Activated CD4-positive, alpha-beta memory T cell treated with anti-CD3 and anti-CD28 coated beads for 36 hours (primary cell): ENCODE measurements around the gene MAP4K1. TPM values are rescaled to one million over a fixed set of nuclear protein-coding genes. Genes with fewer than 3 reads are reported as not detected.
A peak's percentile ranks its signal among the peaks of the same experiment; 100 is the strongest.
"Not testable (repeated sequence)": the region's sequence is repeated elsewhere in the genome, so short reads cannot be mapped to it uniquely, and the experiment has no call there.

Experiments
- CTCF ChIA-PET: fragments of 350-600 bp; sonication (Branson Sonifier 250); formaldehyde crosslinking; loops from one replicate; lab custom pipeline; 2021; ENCODE audit warnings: antibody characterized with exemption, inconsistent platforms; lab: Charles Lee
- POLR2A ChIA-PET: fragments of 350-600 bp; sonication (Branson Sonifier 250); formaldehyde crosslinking; loops from one replicate; lab custom pipeline; 2021; ENCODE audit warnings: antibody characterized with exemption; lab: Charles Lee
- DNase-seq: peaks from one replicate; pipeline ENCODE4 v3.0.0-alpha.2; 2020
- H3K27ac Mint-ChIP-seq: one replicate; pipeline ENCODE4 v1.8.0; 2021; ENCODE audit warnings: mixed read lengths
- H3K27me3 Mint-ChIP-seq: one replicate; pipeline ENCODE4 v1.8.0; 2021; ENCODE audit warnings: mixed read lengths
- H3K36me3 Mint-ChIP-seq: one replicate; pipeline ENCODE4 v1.8.0; 2021; ENCODE audit warnings: mixed read lengths
- H3K4me1 Mint-ChIP-seq: one replicate; pipeline ENCODE4 v1.8.0; 2021; ENCODE audit warnings: low read depth, mixed read lengths
- H3K4me3 Mint-ChIP-seq: one replicate; pipeline ENCODE4 v1.8.0; 2021; ENCODE audit warnings: mild to moderate bottlenecking, mixed read lengths
- H3K9me3 Mint-ChIP-seq: one replicate; pipeline ENCODE4 v1.8.0; 2021; ENCODE audit warnings: mixed read lengths
- intact Hi-C: fragments of 100-400 bp; cut with micrococcal nuclease; formaldehyde crosslinking; loops from one replicate; pipeline ENCODE4 v1.15.1; 2023
- total RNA-seq, 2 experiments: library from RNA; stranded (reverse); gene quantifications; one replicate each; pipeline ENCODE4 v1.2.3, GENCODE V29; 2021

Gene MAP4K1
- total RNA-seq, 2 experiments from 2014 or later = 205 TPM

DNA sequence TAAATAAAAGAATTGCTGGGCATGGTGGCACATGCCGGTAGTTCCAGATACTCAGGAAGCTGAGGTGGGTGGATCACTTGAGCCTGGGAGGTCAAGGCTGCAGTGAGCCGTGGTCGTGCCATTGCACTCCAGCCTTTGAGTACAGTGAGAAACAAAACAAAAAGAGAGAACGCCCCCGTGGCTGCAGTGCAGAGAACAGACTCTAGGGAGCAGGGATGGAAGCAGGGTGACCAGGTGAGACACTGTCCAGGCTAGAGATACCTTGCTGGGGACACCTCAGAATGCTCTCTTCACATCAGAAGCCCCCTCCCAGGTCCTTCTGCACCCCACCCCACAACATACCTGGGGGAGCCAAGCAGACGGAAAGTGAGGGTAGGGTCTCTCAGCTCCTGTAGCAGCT lies 24.8 kb downstream of the MAP4K1 start:
- Mint-ChIP-seq H3K4me3 (no peak overlapping the region), H3K4me1 (no peaks in the 10 kb centered on the region), H3K27ac (no peak overlapping the region), H3K36me3 (peaks cover 41% of the 10 kb centered on the region), H3K27me3 (no peaks in the 10 kb centered on the region), H3K9me3 (no peaks in the 10 kb centered on the region)
- DNase-seq = no peak
- intact Hi-C loops = no loop called here
- ChIA-PET CTCF (interaction anchor here (1.0 kb wide), 1 partner anchor 44 kb away, joined by 4 read pairs; no protein-coding TSS in a partner anchor), POLR2A (no interaction called here)

DNA sequence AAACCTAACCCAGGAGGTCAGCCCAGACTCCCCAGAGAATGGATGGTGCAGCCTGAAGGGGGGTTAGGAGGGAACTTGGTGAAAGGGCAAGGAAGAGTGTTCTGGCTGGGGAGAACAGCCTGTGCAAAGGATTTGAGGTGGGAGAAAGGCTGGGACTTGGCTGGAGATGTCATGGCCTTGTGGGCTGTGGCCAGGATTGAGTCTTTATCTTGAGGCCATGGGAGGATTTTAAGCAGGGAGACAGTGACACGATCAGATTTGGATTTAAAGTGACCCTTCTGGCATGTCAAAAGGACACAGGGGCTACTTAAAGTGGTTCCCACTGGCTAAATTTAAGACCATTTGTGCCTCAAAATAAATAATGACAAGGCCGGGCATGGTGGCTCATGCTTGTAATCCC lies 29.7 kb downstream of the MAP4K1 start:
- CTCF ChIA-PET = no interaction called here
- H3K9me3 Mint-ChIP-seq = no peaks in the 10 kb centered on the region
- intact Hi-C loops = no loop called here
- POLR2A ChIA-PET = no interaction called here
- H3K27ac Mint-ChIP-seq = peak overlapping the region; percentile 43
- H3K36me3 Mint-ChIP-seq = peaks cover 17% of the 10 kb centered on the region
- DNase-seq = no peak
- H3K4me3 Mint-ChIP-seq = no peak overlapping the region
- peaks cover 4% of the 10 kb centered on the region for H3K4me1 Mint-ChIP-seq
- H3K27me3 Mint-ChIP-seq = no peaks in the 10 kb centered on the region

GRCh38 chr19:38587562-38587961 lies 30.2 kb downstream of the MAP4K1 start:
- H3K9me3 Mint-ChIP-seq = no peaks in the 10 kb centered on the region
- ChIA-PET CTCF (interaction anchor here (0.7 kb wide), 1 partner anchor 269 kb away, joined by 3 read pairs; no protein-coding TSS in a partner anchor), POLR2A (no interaction called here)
- peaks cover 4% of the 10 kb centered on the region for H3K4me1 Mint-ChIP-seq
- DNase-seq = no peak
- no peaks in the 10 kb centered on the region for H3K27me3 Mint-ChIP-seq
- peaks cover 17% of the 10 kb centered on the region for H3K36me3 Mint-ChIP-seq
- intact Hi-C loops = no loop called here
- H3K27ac Mint-ChIP-seq = peak overlapping the region; percentile 43
- H3K4me3 Mint-ChIP-seq = no peak overlapping the region

GRCh38 chr19:38583985-38584305 lies 33.8 kb downstream of the MAP4K1 start:
- ChIA-PET POLR2A (no interaction called here), CTCF (no interaction called here)
- Mint-ChIP-seq H3K9me3 (no peaks in the 10 kb centered on the region), H3K4me3 (no peak overlapping the region), H3K4me1 (peaks cover 9% of the 10 kb centered on the region), H3K36me3 (peaks cover 10% of the 10 kb centered on the region), H3K27me3 (no peaks in the 10 kb centered on the region), H3K27ac (no peak overlapping the region)
- intact Hi-C loops = no loop called here
- DNase-seq = no peak

GRCh38 chr19:38583219-38583984 lies 34.4 kb downstream of the MAP4K1 start:
- intact Hi-C loops = no loop called here
- Mint-ChIP-seq H3K4me1 (peaks cover 11% of the 10 kb centered on the region), H3K4me3 (no peak overlapping the region), H3K27ac (peak overlapping the region; percentile 2), H3K9me3 (no peaks in the 10 kb centered on the region), H3K27me3 (no peaks in the 10 kb centered on the region), H3K36me3 (peaks cover 10% of the 10 kb centered on the region)
- no peak for DNase-seq
- CTCF ChIA-PET = no interaction called here
- POLR2A ChIA-PET = no interaction called here

- H3K9me3 Mint-ChIP-seq = no peaks in the 10 kb centered on the region
- CTCF ChIA-PET = interaction anchor here (1.5 kb wide), 1 partner anchor 55 kb away, joined by 6 read pairs; no protein-coding TSS in a partner anchor
- H3K4me3 Mint-ChIP-seq = no peak overlapping the region
- H3K4me1 Mint-ChIP-seq = peaks cover 11% of the 10 kb centered on the region
- intact Hi-C loops = no loop called here
- POLR2A ChIA-PET = no interaction called here
- H3K27ac Mint-ChIP-seq = no peak overlapping the region
- no peaks in the 10 kb centered on the region for H3K27me3 Mint-ChIP-seq
- no peaks in the 10 kb centered on the region for H3K36me3 Mint-ChIP-seq
- no peak for DNase-seq
Measured at GRCh38 chr19:38580080-38580479, 37.7 kb downstream of the MAP4K1 start.

DNA sequence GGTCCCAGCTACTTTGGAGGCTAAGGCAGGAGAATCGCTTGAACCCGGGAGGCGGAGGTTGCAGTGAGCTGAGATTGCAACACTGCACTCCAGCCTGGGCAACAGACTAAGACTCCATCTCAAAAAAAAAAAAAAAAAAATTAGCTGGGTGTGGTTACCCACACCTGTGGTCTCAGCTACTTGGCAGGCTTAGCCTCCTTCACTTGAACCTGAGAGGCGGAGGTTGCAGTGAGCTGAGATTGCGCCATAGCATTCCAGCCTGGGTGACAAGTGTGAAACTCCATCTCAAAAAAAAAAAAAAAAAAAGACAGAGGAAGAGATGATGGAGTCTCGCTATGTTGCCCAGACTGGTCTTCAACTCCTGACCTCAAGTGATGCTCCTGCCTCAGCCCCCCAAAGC lies 38.4 kb downstream of the MAP4K1 start:
- H3K4me3 Mint-ChIP-seq, H3K9me3 Mint-ChIP-seq, H3K36me3 Mint-ChIP-seq, H3K27me3 Mint-ChIP-seq, H3K27ac Mint-ChIP-seq, POLR2A ChIA-PET, intact Hi-C loops, DNase-seq: not testable (repeated sequence)
- CTCF ChIA-PET = interaction anchor here (0.7 to 1.5 kb wide), 4 partner anchors 10 to 535 kb away, joined by 3 to 6 read pairs (median 4); no protein-coding TSS in a partner anchor
- H3K4me1 Mint-ChIP-seq = peaks cover 11% of the 10 kb centered on the region

- POLR2A ChIA-PET = no interaction called here
- Mint-ChIP-seq H3K4me1 (peaks cover 7% of the 10 kb centered on the region), H3K9me3 (no peaks in the 10 kb centered on the region), H3K4me3 (no peak overlapping the region), H3K27ac (no peak overlapping the region), H3K27me3 (no peaks in the 10 kb centered on the region), H3K36me3 (no peaks in the 10 kb centered on the region)
- no peak for DNase-seq
- intact Hi-C loops = no loop called here
- CTCF ChIA-PET = no interaction called here
Measured at GRCh38 chr19:38577826-38578225, 39.9 kb downstream of the MAP4K1 start.

- Mint-ChIP-seq H3K27ac (no peak overlapping the region), H3K27me3 (no peaks in the 10 kb centered on the region), H3K4me3 (no peak overlapping the region), H3K36me3 (no peaks in the 10 kb centered on the region), H3K9me3 (no peaks in the 10 kb centered on the region), H3K4me1 (no peaks in the 10 kb centered on the region)
- intact Hi-C loops = no loop called here
- ChIA-PET CTCF (no interaction called here), POLR2A (no interaction called here)
- DNase-seq = no peak
Measured at GRCh38 chr19:38571682-38572081, 46.1 kb downstream of the MAP4K1 start.

DNA sequence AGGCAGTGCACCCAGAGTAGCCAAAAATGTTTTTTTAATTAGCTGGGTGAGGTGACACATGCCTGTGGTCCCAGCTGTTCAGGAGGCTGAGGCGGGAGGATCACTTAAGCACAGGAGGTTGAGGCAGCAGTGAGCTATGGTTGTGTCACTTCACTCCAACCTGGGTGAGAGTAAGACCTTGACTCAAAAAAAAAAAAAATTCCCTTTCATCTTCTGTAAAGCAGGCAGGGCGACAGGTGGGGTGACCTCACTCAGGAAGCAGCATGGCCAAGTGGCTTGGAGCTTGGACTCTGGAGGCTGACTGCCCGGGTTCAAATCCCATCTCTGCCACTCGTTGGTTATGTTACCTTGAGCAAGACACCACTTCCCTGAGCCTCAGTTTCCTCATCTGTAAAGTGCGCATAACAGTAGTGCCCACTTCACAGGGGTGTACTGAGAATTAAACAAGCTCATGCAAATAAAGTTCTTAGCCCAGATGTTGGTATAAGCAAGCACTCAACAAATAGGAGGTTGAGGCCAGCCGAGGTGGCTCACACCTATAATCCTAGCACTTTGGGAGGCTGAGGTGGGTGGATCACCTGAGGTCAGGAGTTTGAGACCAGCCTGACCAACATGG lies 48.3 kb downstream of the MAP4K1 start:
- peak; percentile 29 for DNase-seq
- POLR2A ChIA-PET = interaction anchor here (0.6 to 0.7 kb wide), 2 partner anchors 38 to 92 kb away, joined by 4 to 7 read pairs; no protein-coding TSS in a partner anchor
- H3K4me1 Mint-ChIP-seq = peaks cover 8% of the 10 kb centered on the region
- CTCF ChIA-PET = interaction anchor here (0.7 to 1.0 kb wide), 4 partner anchors 10 to 166 kb away, joined by 3 to 4 read pairs (median 3); partner anchors contain the start of gene FAM98C
- intact Hi-C loops = loop anchor here (1.0 kb wide), 1 partner anchor 10 kb away; no protein-coding TSS in a partner anchor
- no peaks in the 10 kb centered on the region for H3K9me3 Mint-ChIP-seq
- H3K4me3 Mint-ChIP-seq = no peak overlapping the region
- H3K27ac Mint-ChIP-seq = no peak overlapping the region
- peaks cover 7% of the 10 kb centered on the region for H3K27me3 Mint-ChIP-seq
- no peaks in the 10 kb centered on the region for H3K36me3 Mint-ChIP-seq

DNA sequence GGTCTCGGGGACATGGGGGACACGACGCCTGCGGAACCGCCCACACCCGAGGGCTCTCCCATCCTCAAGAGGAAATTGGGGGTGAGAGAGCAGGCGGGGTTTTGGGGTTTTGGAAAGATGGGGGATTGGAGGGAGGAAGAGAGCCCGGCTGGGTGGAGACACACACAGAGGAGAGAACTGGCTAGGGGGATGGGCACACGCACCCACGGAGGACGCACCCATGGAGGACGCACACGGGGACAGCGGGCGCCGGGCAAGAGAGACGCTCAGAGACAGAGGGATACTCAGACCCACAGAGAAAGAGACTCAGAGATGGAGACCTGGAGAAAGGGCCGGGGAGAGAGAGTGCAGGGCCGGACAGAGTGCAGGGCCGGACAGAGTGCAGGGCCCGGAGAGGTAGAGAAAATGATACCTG lies 52.1 kb downstream of the MAP4K1 start:
- ChIA-PET POLR2A (no interaction called here), CTCF (no interaction called here)
- H3K36me3 Mint-ChIP-seq = no peaks in the 10 kb centered on the region
- H3K4me3 Mint-ChIP-seq = no peak overlapping the region
- intact Hi-C loops = no loop called here
- H3K4me1 Mint-ChIP-seq = peaks cover 29% of the 10 kb centered on the region
- H3K27ac Mint-ChIP-seq = no peak overlapping the region
- DNase-seq = no peak
- peaks cover 7% of the 10 kb centered on the region for H3K27me3 Mint-ChIP-seq
- H3K9me3 Mint-ChIP-seq = no peaks in the 10 kb centered on the region

- intact Hi-C loops = no loop called here
- Mint-ChIP-seq H3K27me3 (peaks cover 7% of the 10 kb centered on the region), H3K4me1 (peaks cover 33% of the 10 kb centered on the region), H3K27ac (no peak overlapping the region), H3K4me3 (peak overlapping the region; percentile 62), H3K9me3 (no peaks in the 10 kb centered on the region), H3K36me3 (no peaks in the 10 kb centered on the region)
- peak; percentile 27 for DNase-seq
- ChIA-PET CTCF (interaction anchor here (0.6 to 1.4 kb wide), 5 partner anchors 11 to 162 kb away, joined by 3 to 4 read pairs (median 3); partner anchors contain the start of gene FAM98C), POLR2A (no interaction called here)
Measured at GRCh38 chr19:38564981-38565690, 52.6 kb downstream of the MAP4K1 start.
